ENCODE data around the gene TBC1D22A. TPM values are rescaled to one million over a fixed set of nuclear protein-coding genes. Genes with fewer than 3 reads are reported as not detected.

TBC1D22A gene
- total RNA-seq, 6 experiments from 2014 or later: 10.9 to 18.1 (median 14.0) TPM

DNA sequence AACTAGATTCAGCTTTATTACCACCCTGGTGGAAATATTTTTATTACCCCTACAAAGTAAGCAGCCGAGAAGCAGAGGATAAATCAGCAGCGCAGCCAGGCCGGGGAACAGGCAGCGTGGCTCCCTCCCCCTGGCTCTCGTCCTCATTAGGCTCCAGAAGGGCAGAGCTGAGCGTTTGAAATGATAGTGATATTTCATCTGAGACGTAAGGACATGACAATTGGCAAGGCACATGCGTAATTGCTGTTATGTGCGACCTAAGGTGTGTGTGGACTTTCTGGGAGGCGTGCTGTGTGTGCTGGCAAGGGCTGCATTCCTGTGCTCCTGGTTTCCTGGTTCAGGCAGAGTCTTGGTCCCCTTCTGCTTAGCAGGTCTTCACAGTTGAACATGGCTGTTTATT is 247.8 kb downstream of the TBC1D22A start:
- Histone ChIP-seq H3K27me3 (no peaks in the 10 kb centered on the region), H3K27ac (no peak overlapping the region), H3K4me1 (no peaks in the 10 kb centered on the region), H3K36me3 (peaks cover 0 to 8% (median 0%) of the 10 kb centered on the region in 4 donors), H3K9me3 (no peaks in the 10 kb centered on the region), H3K4me3 (no peak overlapping the region)
- DNase-seq (no peak), ATAC-seq (no peak)
- WGBS (ENCODE audit: insufficient coverage, low coverage, low lambda C conversion rate, missing lambda C conversion rate): 97% methylated on average over 6 of the region's 10 CpGs
- no peak for TF ChIP-seq POLR2A (IDR thresholded peaks at IDR 0.05)
- TF ChIP-seq, protein P1, sequence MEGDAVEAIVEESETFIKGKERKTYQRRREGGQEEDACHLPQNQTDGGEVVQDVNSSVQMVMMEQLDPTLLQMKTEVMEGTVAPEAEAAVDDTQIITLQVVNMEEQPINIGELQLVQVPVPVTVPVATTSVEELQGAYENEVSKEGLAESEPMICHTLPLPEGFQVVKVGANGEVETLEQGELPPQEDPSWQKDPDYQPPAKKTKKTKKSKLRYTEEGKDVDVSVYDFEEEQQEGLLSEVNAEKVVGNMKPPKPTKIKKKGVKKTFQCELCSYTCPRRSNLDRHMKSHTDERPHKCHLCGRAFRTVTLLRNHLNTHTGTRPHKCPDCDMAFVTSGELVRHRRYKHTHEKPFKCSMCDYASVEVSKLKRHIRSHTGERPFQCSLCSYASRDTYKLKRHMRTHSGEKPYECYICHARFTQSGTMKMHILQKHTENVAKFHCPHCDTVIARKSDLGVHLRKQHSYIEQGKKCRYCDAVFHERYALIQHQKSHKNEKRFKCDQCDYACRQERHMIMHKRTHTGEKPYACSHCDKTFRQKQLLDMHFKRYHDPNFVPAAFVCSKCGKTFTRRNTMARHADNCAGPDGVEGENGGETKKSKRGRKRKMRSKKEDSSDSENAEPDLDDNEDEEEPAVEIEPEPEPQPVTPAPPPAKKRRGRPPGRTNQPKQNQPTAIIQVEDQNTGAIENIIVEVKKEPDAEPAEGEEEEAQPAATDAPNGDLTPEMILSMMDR (IDR thresholded peaks at IDR 0.05): no peak
- intact Hi-C loops (cut with DNase I): no loop called here

DNA sequence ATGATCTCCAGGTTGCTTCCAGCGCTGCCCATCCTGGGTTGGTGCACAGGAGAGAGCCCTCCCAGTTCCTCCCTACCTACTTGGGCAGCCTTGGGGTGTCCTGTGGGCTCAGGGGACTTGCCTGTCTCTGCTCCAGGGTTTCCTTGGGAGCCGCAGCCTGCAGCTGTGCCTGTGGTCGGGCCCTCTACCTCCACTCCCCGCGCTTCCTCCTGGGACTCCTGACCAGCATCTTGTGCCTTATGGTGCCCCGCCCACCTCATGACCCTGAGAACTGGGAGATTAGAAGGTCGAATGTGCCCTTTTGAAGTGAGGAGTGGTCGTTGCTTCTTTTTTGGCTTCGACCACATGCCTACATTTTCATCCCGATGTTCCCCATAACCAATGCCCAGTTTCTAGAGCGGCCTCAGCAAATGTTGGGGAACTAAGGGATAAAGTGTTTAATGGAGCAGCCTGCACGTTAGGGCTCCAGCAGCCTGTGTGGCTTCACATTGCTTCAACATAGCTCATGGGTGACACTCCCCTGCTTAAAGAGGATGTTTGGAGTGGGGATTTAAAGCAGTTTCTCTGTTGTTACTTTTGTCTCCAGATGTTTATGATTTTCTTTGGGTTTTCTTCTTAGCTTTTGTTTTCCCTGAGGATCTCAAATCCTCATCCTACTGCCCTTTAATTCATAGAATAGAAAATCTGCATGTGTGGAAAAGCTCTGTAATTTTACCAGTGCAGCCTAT is 248.8 kb downstream of the TBC1D22A start:
- no peak overlapping the region for H3K4me3 ChIP-seq
- H3K9me3 ChIP-seq: no peaks in the 10 kb centered on the region
- 86% methylated on average over 8 of the region's 12 CpGs for WGBS (ENCODE audit: insufficient coverage, low coverage, low lambda C conversion rate, missing lambda C conversion rate)
- H3K27me3 ChIP-seq: no peaks in the 10 kb centered on the region
- no peak for ATAC-seq
- peaks cover 0 to 8% (median 0%) of the 10 kb centered on the region in 4 donors for H3K36me3 ChIP-seq
- no peak for DNase-seq
- no peak overlapping the region for H3K27ac ChIP-seq
- intact Hi-C loops (cut with DNase I): no loop called here
- no peaks in the 10 kb centered on the region for H3K4me1 ChIP-seq
- TF ChIP-seq, protein P1 (IDR thresholded peaks at IDR 0.05): no peak
- no peak for TF ChIP-seq POLR2A (IDR thresholded peaks at IDR 0.05)

DNA sequence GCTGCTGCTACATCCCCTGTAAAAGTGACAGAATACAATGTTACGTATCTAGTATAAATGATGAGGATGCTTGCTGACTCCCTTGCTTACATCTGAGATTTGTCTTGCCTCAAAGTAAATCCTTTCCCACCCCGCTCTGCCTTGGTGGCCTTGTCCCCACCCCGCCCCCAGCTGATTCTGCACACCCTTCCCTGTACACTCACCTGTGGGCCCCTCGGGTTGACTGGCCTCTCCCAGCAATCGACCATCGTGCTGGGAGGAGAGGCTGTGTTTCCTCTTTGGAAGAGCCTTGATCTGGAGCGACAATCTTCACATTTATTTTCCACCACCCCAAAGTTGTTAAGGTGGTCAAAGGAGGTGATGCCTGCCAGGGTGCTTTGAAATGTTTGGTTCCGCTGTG is 249.4 kb downstream of the TBC1D22A start:
- no peaks in the 10 kb centered on the region for H3K27me3 ChIP-seq
- intact Hi-C loops (cut with DNase I): no loop called here
- DNase-seq: no peak
- H3K27ac ChIP-seq: no peak overlapping the region
- H3K9me3 ChIP-seq: no peaks in the 10 kb centered on the region
- no peak overlapping the region for H3K4me3 ChIP-seq
- TF ChIP-seq, protein P1 (IDR thresholded peaks at IDR 0.05): no peak
- TF ChIP-seq POLR2A (IDR thresholded peaks at IDR 0.05): no peak
- H3K36me3 ChIP-seq: peaks cover 0 to 8% (median 0%) of the 10 kb centered on the region in 4 donors
- no peaks in the 10 kb centered on the region for H3K4me1 ChIP-seq
- WGBS (ENCODE audit: insufficient coverage, low coverage, low lambda C conversion rate, missing lambda C conversion rate): 95% methylated on average over 7 of the region's 8 CpGs
- ATAC-seq: no peak

DNA sequence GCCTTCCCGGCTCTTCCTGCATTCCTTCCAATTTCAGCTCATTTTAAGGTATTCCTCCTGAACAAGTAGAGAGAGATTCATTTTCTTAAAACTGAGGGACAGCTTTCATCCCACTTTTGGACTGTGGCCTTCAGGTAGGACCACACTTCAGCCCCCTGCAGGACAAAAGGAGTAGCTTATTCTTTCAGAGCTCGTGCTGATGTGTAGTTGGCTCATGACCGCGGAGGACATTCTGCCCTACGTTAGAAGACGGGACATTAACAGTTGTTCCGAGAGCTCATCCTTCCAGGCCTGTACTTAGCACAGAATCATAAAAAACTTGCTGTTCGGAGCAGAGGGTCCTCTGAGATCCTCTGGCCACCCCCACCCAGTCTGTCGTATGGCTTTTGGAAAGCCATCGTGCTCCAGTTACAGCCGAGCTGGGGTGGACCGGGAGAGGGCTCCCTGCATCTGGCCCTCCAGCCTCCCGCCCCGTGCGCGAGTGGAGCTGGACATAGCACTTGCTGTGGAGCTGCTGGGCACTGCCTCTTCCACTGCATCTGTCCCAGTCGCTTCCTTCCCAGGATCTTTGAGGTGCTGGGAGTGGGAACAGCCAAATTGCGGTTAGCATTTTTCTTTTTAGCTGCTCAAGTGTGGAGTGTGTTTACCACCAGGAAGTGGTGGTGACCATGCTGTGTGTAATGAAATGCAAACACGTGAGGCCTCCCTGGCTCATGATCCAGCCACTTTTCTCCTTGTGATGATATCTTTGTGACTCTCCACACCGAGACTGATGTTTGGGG is 250.3 kb downstream of the TBC1D22A start:
- H3K9me3 ChIP-seq: no peaks in the 10 kb centered on the region
- WGBS (ENCODE audit: insufficient coverage, low coverage, low lambda C conversion rate, missing lambda C conversion rate): 92% methylated on average over 12 of the region's 20 CpGs
- TF ChIP-seq, protein P1 (IDR thresholded peaks at IDR 0.05): peak in 1 of 4 donors; percentile 7
- TF ChIP-seq POLR2A (IDR thresholded peaks at IDR 0.05): no peak

More for the DNA sequence above, 250.3 kb downstream of the TBC1D22A start:
- peaks cover 0 to 4% (median 0%) of the 10 kb centered on the region in 4 donors for H3K36me3 ChIP-seq
- H3K27me3 ChIP-seq: no peaks in the 10 kb centered on the region
- H3K27ac ChIP-seq: no peak overlapping the region
- ATAC-seq (no peak), DNase-seq (no peak)
- no peak overlapping the region for H3K4me3 ChIP-seq
- H3K4me1 ChIP-seq: no peaks in the 10 kb centered on the region
- intact Hi-C loops (cut with DNase I): no loop called here

Measured in right lobe of liver (tissue), 6 donors.